Endothelial cell (in vitro differentiated cells): ENCODE results near the gene SERPINB10. TPM values are rescaled to one million over a fixed set of nuclear protein-coding genes. Genes with fewer than 3 reads are reported as not detected.
"Not testable (repeated sequence)": the region's sequence is repeated elsewhere in the genome, so short reads cannot be mapped to it uniquely, and the experiment has no call there.

Experiments
- DNase-seq: peaks from one replicate; pipeline ENCODE4 v3.0.0; 2021; ENCODE audit warnings: low spot score
- H3K27ac Mint-ChIP-seq: one replicate; pipeline ENCODE4 v1.8.0; 2021; ENCODE audit warnings: mixed read lengths, inconsistent platforms; ENCODE audit not compliant: unreplicated experiment
- H3K27me3 Mint-ChIP-seq: one replicate; pipeline ENCODE4 v1.8.0; 2021; ENCODE audit warnings: mild to moderate bottlenecking, moderate library complexity, mixed read lengths, inconsistent platforms; ENCODE audit not compliant: unreplicated experiment
- H3K36me3 Mint-ChIP-seq: one replicate; pipeline ENCODE4 v1.8.0; 2021; ENCODE audit warnings: mild to moderate bottlenecking, low read depth, mixed read lengths, inconsistent platforms; ENCODE audit not compliant: unreplicated experiment
- H3K4me1 Mint-ChIP-seq: one replicate; pipeline ENCODE4 v1.8.0; 2021; ENCODE audit warnings: mild to moderate bottlenecking, mixed read lengths, inconsistent platforms; ENCODE audit not compliant: unreplicated experiment
- H3K4me3 Mint-ChIP-seq: one replicate; pipeline ENCODE4 v1.8.0; 2021; ENCODE audit warnings: mild to moderate bottlenecking, mixed read lengths, inconsistent platforms; ENCODE audit not compliant: unreplicated experiment
- H3K9me3 Mint-ChIP-seq: one replicate; pipeline ENCODE4 v1.8.0; 2021; ENCODE audit warnings: mixed read lengths, inconsistent platforms; ENCODE audit not compliant: unreplicated experiment
- total RNA-seq: library from RNA; stranded (reverse); fragmentation: NEBNext Ultra II Directional; extraction: Animal tissue kit (Norgen Biotek cat#: 25700); gene quantifications from one replicate; pipeline ENCODE4 v1.2.1, GENCODE V29; 2021; ENCODE audit not compliant: unreplicated experiment
- TF ChIP-seq, protein P1 (sequence below): fragments of 200-600 bp; sonication (generic); IDR thresholded peaks from one replicate; pipeline ENCODE4 v1.5.0; 2021; ENCODE audit warnings: antibody characterized with exemption; ENCODE audit not compliant: unreplicated experiment

SERPINB10 gene
- total RNA-seq, 1 donor from 2014 or later, result not detected

DNA sequence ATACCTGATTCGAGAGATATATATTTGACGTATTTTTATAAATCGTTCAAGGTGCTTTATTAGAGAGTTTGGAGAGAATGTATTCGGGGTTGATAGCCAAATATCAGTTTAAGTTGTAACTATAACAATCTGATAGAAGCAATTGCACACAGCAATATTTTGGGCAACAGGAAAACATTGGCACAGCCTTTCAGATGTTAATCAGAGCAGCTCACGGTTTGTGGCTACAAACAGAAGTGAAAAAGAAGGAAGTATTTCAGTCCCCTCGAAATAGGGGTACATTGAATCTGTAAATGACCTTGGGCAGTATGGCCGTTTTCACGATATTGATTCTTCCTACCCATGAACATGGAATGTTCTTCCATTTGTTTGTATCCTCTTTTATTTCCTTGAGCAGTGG lies 20.6 kb downstream of the SERPINB10 start:
- H3K4me3 Mint-ChIP-seq, result no peak overlapping the region
- no peaks in the 10 kb centered on the region for H3K4me1 Mint-ChIP-seq
- DNase-seq, result no peak
- no peak overlapping the region for H3K27ac Mint-ChIP-seq
- H3K9me3 Mint-ChIP-seq, result no peaks in the 10 kb centered on the region
- H3K27me3 Mint-ChIP-seq, result no peaks in the 10 kb centered on the region
- no peaks in the 10 kb centered on the region for H3K36me3 Mint-ChIP-seq
- TF ChIP-seq, protein P1, sequence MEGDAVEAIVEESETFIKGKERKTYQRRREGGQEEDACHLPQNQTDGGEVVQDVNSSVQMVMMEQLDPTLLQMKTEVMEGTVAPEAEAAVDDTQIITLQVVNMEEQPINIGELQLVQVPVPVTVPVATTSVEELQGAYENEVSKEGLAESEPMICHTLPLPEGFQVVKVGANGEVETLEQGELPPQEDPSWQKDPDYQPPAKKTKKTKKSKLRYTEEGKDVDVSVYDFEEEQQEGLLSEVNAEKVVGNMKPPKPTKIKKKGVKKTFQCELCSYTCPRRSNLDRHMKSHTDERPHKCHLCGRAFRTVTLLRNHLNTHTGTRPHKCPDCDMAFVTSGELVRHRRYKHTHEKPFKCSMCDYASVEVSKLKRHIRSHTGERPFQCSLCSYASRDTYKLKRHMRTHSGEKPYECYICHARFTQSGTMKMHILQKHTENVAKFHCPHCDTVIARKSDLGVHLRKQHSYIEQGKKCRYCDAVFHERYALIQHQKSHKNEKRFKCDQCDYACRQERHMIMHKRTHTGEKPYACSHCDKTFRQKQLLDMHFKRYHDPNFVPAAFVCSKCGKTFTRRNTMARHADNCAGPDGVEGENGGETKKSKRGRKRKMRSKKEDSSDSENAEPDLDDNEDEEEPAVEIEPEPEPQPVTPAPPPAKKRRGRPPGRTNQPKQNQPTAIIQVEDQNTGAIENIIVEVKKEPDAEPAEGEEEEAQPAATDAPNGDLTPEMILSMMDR, result no peak

DNA sequence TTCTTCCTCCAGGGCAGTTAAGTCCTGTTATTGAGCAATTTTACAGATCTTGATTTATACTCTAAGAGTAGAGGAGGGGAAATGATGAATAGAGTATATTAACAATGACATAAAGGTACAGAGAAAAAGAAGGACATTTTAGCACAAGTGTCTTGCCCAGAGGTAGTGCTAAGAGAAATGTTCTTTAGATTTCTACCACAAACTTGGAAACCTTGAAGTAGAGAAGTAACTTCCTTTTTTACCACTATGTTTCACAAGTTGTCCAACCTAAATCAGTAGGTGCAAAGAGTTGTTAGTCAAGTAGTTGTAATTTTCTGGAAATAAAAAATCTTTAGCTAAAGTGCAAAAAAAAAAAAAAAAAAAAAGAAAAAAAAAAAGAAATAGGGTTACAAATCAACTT lies 21.6 kb downstream of the SERPINB10 start:
- not testable (repeated sequence) for H3K27me3 Mint-ChIP-seq, H3K36me3 Mint-ChIP-seq, H3K27ac Mint-ChIP-seq, H3K9me3 Mint-ChIP-seq, H3K4me3 Mint-ChIP-seq, DNase-seq, H3K4me1 Mint-ChIP-seq

DNA sequence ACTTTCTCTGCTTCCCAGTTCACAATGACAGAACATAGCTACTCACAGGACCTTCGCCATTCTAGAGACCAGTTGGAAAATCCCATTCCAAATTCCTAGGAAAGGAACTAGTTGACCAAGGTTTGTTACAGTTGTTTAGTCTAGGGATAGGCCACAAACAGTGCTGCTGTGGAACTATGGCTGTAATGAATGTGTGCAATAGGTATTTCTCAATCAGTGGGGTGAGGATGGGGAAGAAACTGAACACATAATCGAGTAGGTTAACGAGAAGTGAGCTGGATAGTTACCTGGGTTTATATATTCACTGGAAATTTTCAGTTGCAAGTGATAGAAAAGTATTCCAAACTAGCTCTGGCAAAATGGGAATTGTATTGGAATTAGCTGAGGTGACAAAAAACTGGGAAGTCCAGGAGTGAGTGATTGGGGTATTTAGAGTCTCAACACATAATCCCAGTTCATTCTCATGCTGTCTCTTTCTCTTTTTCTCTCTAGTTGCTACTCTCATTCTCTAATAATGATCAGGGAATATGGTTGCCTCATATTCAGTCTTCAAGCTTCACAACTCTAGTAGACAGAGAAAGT lies 23.1 kb downstream of the SERPINB10 start:
- no peak for DNase-seq
- H3K4me3 Mint-ChIP-seq, result no peak overlapping the region
- TF ChIP-seq, protein P1, result no peak
- H3K36me3 Mint-ChIP-seq, result no peaks in the 10 kb centered on the region
- H3K4me1 Mint-ChIP-seq, result no peaks in the 10 kb centered on the region
- no peaks in the 10 kb centered on the region for H3K9me3 Mint-ChIP-seq
- H3K27ac Mint-ChIP-seq, result no peak overlapping the region
- no peaks in the 10 kb centered on the region for H3K27me3 Mint-ChIP-seq

DNA sequence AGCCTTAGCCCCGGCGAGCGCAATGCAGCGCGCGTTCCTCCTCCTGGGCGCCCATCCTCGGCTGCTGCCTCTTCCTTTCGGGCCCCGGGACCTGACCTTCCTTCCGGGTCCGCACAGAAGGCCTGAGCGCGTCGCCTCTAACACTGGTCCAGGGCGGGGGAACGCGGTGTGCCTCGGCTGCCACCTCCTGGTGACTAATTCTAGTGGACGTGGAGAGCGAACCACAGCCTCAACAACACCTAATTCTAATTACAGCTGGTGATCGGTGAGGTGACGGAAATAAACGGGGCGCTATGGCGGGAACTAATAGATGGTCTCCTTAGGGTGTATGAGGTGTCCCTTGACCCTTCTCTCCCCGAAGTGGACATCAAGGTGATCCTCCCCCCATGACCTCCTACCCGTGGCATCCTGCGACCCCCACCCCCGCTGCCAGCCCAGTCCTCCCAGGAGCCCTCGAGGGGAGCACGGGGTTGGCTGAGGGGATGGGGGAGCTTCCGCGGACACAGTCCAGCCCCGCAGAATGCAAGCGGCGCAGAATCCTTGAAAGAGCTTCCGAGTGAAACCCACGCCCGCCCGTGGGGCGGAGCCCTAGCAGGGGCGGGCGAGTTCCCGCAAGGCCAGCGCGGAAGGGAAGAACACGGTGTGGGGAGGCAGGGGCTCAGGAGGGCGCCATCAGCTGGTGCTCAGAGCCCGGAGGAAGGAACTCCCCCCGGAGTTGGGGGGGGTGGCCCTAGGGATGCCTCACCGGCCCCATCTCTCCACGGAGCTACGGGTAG lies 28.6 kb downstream of the SERPINB10 start:
- no peaks in the 10 kb centered on the region for H3K27me3 Mint-ChIP-seq

DNA sequence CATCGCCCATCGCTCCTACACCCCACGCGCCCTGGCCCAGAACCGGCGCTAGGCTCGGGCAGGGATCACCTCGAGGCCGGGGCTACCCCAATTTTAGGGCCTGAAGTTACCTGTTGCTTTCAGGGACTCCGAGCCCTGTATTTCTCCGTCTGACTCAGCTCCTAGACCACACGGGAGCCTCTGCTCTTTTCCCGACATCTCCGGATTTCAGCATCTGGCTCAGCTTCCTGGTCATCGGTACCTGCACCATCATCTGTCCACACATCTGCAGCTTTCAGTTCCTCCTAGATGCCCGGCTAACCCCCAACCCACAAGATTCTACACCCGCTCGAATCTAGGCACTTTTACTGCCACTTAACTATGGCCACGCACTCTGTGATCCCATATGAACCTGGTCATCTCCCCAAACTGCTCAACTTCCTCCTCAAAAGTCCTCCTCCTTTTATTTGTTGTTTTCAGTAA lies 29.2 kb downstream of the SERPINB10 start:
- Mint-ChIP-seq H3K27ac (no peak overlapping the region), H3K36me3 (no peaks in the 10 kb centered on the region), H3K4me1 (no peaks in the 10 kb centered on the region), H3K27me3 (no peaks in the 10 kb centered on the region), H3K4me3 (no peak overlapping the region), H3K9me3 (no peaks in the 10 kb centered on the region)
- TF ChIP-seq, protein P1, result no peak
- no peak for DNase-seq

More for the DNA sequence above, 28.6 kb downstream of the SERPINB10 start:
- Mint-ChIP-seq H3K4me3 (peak overlapping the region; percentile 81), H3K36me3 (no peaks in the 10 kb centered on the region), H3K9me3 (no peaks in the 10 kb centered on the region), H3K27ac (no peak overlapping the region), H3K4me1 (no peaks in the 10 kb centered on the region)
- DNase-seq, result peak; percentile 82
- TF ChIP-seq, protein P1, result peak; percentile 20
